ENCODE data around the gene YKT6.

The YKT6 gene

GRCh38 chr7:44223362-44224079 is 22.7 kb downstream of the YKT6 start:
- H2BK15ac ChIP-seq (ENCODE audit: low read length): peak overlapping the region; percentile 61
- no peak for DNase-seq (ENCODE audit: low spot score)
- no peak overlapping the region for H4K8ac ChIP-seq (ENCODE audit: low read depth, low read length)
- peaks cover 0 to 33% (median 0%) of the 10 kb centered on the region in 3 experiments for H3K27me3 ChIP-seq (ENCODE audit: control insufficient read depth in 3 of 3, insufficient read depth in 3 of 3, low read depth in 1 of 3, low read length in 3 of 3)
- H2AFZ ChIP-seq (ENCODE audit: low read length): no peak overlapping the region
- H3K23ac ChIP-seq (ENCODE audit: low read depth, low read length, poor library complexity): no peak overlapping the region
- peak overlapping the region; percentile 71 for H3K9ac ChIP-seq (ENCODE audit: low read depth, low read length, poor library complexity)
- H2BK5ac ChIP-seq (ENCODE audit: low read length): no peak overlapping the region
- no peak overlapping the region for H4K91ac ChIP-seq (ENCODE audit: low read depth, low read length, poor library complexity)
- peak overlapping the region; percentile 44 for H3K18ac ChIP-seq (ENCODE audit: low read length)
- peaks cover 4% of the 10 kb centered on the region for H3K79me1 ChIP-seq (ENCODE audit: low read depth, low read length)
- WGBS, 2 donors (ENCODE audit: extremely low coverage in 2 of 2, insufficient read length in 2 of 2, insufficient replicate concordance in 1 of 2): no CpG with 5 or more reads among the region's 5 CpGs
- H3K9me3 ChIP-seq (replicated peaks in 1 of 2; ENCODE audit: control insufficient read depth in 2 of 2, insufficient read depth in 1 of 2, low read depth in 1 of 2, low read length in 2 of 2): peaks cover 4 to 9% of the 10 kb centered on the region in 2 donors
- H2BK120ac ChIP-seq (ENCODE audit: low read depth, low read length): no peak overlapping the region
- peaks cover 6 to 19% of the 10 kb centered on the region in 2 donors for H3K4me1 ChIP-seq (ENCODE audit: control insufficient read depth in 2 of 2, insufficient read depth in 1 of 2, low read depth in 1 of 2, low read length in 2 of 2)
- no peak overlapping the region for H3K4me2 ChIP-seq (ENCODE audit: insufficient read depth, low read length, poor library complexity, severe bottlenecking)
- no peak overlapping the region for H3K4ac ChIP-seq (ENCODE audit: low read length)
- H2AK5ac ChIP-seq (ENCODE audit: low read depth, low read length): peak overlapping the region; percentile 37
- H3K14ac ChIP-seq (ENCODE audit: low read length): no peak overlapping the region
- no peak overlapping the region for H3K27ac ChIP-seq (replicated peaks; ENCODE audit: low read length)
- no peak overlapping the region for H3K4me3 ChIP-seq (ENCODE audit: low read length in 2 of 2)
- peak overlapping the region; percentile 2 for H2BK12ac ChIP-seq (ENCODE audit: low read length)
- no peaks in the 10 kb centered on the region for H3K36me3 ChIP-seq (replicated peaks in 1 of 2; ENCODE audit: control insufficient read depth in 2 of 2, insufficient read depth in 2 of 2, low read length in 2 of 2)

- H3K9me3 ChIP-seq (replicated peaks in 1 of 2; ENCODE audit: control insufficient read depth in 2 of 2, insufficient read depth in 1 of 2, low read depth in 1 of 2, low read length in 2 of 2): peaks cover 0 to 3% of the 10 kb centered on the region in 2 donors
- H2AK5ac ChIP-seq (ENCODE audit: low read depth, low read length): peak overlapping the region; percentile 89
- H3K4me3 ChIP-seq (ENCODE audit: low read length in 2 of 2): no peak overlapping the region
- H4K91ac ChIP-seq (ENCODE audit: low read depth, low read length, poor library complexity): no peak overlapping the region
- no peak overlapping the region for H3K23ac ChIP-seq (ENCODE audit: low read depth, low read length, poor library complexity)
- peak overlapping the region; percentile 96 for H2BK15ac ChIP-seq (ENCODE audit: low read length)
- DNase-seq (ENCODE audit: low spot score): no peak
- H3K18ac ChIP-seq (ENCODE audit: low read length): peak overlapping the region; percentile 90
- 100% methylated on average over 1 of the region's 18 CpGs; no CpG with 5 or more reads in 1 of the 2 donors for WGBS, 2 donors (ENCODE audit: extremely low coverage in 2 of 2, insufficient read length in 2 of 2, insufficient replicate concordance in 1 of 2)
- H3K27me3 ChIP-seq (ENCODE audit: control insufficient read depth in 3 of 3, insufficient read depth in 3 of 3, low read depth in 1 of 3, low read length in 3 of 3): peaks cover 0 to 36% (median 0%) of the 10 kb centered on the region in 3 experiments
- no peak overlapping the region for H3K27ac ChIP-seq (replicated peaks; ENCODE audit: low read length)
- no peaks in the 10 kb centered on the region for H3K36me3 ChIP-seq (replicated peaks in 1 of 2; ENCODE audit: control insufficient read depth in 2 of 2, insufficient read depth in 2 of 2, low read length in 2 of 2)
- H2BK120ac ChIP-seq (ENCODE audit: low read depth, low read length): no peak overlapping the region
- H2BK5ac ChIP-seq (ENCODE audit: low read length): peak overlapping the region; percentile 48
- peak overlapping the region; percentile 93 for H3K4ac ChIP-seq (ENCODE audit: low read length)
- H4K8ac ChIP-seq (ENCODE audit: low read depth, low read length): no peak overlapping the region
- peak overlapping the region; percentile 63 for H2BK12ac ChIP-seq (ENCODE audit: low read length)
- H3K79me1 ChIP-seq (ENCODE audit: low read depth, low read length): peaks cover 4% of the 10 kb centered on the region
- H3K4me2 ChIP-seq (ENCODE audit: insufficient read depth, low read length, poor library complexity, severe bottlenecking): no peak overlapping the region
- H3K14ac ChIP-seq (ENCODE audit: low read length): peak overlapping the region; percentile 97
- H3K9ac ChIP-seq (ENCODE audit: low read depth, low read length, poor library complexity): no peak overlapping the region
- H2AFZ ChIP-seq (ENCODE audit: low read length): no peak overlapping the region
- peaks cover 4 to 15% of the 10 kb centered on the region in 2 donors for H3K4me1 ChIP-seq (ENCODE audit: control insufficient read depth in 2 of 2, insufficient read depth in 1 of 2, low read depth in 1 of 2, low read length in 2 of 2)
Observed at GRCh38 chr7:44224080-44224973, 23.5 kb downstream of the YKT6 start.

DNA sequence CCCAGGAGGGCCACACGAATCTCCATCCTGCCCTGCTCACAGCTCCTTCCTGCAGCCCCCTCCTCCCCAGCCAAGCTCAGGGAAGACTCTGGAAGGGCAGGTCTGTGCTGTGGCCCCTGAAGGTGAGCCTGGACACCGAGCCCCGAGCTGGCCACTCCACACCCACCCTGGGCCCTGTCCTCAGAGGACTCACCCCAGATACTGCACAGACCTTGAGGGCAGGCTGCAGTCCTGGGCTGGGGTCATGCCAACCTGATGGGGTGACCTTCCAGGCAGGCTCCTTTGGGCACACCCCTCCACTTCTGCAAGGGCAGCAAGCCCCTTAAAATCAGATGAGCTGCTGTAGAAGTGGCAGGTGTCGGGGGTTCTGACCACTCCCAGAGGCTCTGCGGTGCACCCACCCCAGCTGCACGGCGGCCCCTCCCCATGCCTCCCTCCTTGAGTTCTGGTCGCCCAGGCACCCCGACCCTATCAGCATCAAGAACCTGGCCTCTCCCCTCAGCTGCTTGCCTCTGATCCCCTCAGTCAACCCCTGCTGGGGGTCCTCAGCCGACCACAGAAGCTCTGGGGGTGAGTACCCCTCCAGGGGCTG is 24.3 kb downstream of the YKT6 start:
- H4K8ac ChIP-seq (ENCODE audit: low read depth, low read length): no peak overlapping the region
- H3K4me2 ChIP-seq (ENCODE audit: insufficient read depth, low read length, poor library complexity, severe bottlenecking): no peak overlapping the region
- no peak overlapping the region for H3K4me3 ChIP-seq (ENCODE audit: low read length in 2 of 2)
- H3K4ac ChIP-seq (ENCODE audit: low read length): peak overlapping the region; percentile 98
- peak overlapping the region; percentile 44 for H3K9ac ChIP-seq (ENCODE audit: low read depth, low read length, poor library complexity)
- peak overlapping the region; percentile 63 for H2BK12ac ChIP-seq (ENCODE audit: low read length)
- peaks cover 4 to 15% of the 10 kb centered on the region in 2 donors for H3K4me1 ChIP-seq (ENCODE audit: control insufficient read depth in 2 of 2, insufficient read depth in 1 of 2, low read depth in 1 of 2, low read length in 2 of 2)
- peak overlapping the region; percentile 56 for H3K14ac ChIP-seq (ENCODE audit: low read length)
- H3K18ac ChIP-seq (ENCODE audit: low read length): peak overlapping the region; percentile 59
- no peak overlapping the region for H2AFZ ChIP-seq (ENCODE audit: low read length)
- peak overlapping the region; percentile 89 for H2AK5ac ChIP-seq (ENCODE audit: low read depth, low read length)
- no peak overlapping the region for H2BK120ac ChIP-seq (ENCODE audit: low read depth, low read length)
- H3K27me3 ChIP-seq (ENCODE audit: control insufficient read depth in 3 of 3, insufficient read depth in 3 of 3, low read depth in 1 of 3, low read length in 3 of 3): peaks cover 0 to 41% (median 0%) of the 10 kb centered on the region in 3 experiments
- no peak overlapping the region for H3K27ac ChIP-seq (replicated peaks; ENCODE audit: low read length)
- H3K9me3 ChIP-seq (replicated peaks in 1 of 2; ENCODE audit: control insufficient read depth in 2 of 2, insufficient read depth in 1 of 2, low read depth in 1 of 2, low read length in 2 of 2): peaks cover 0 to 2% of the 10 kb centered on the region in 2 donors
- H3K36me3 ChIP-seq (replicated peaks in 1 of 2; ENCODE audit: control insufficient read depth in 2 of 2, insufficient read depth in 2 of 2, low read length in 2 of 2): no peaks in the 10 kb centered on the region
- H2BK15ac ChIP-seq (ENCODE audit: low read length): peak overlapping the region; percentile 96
- no CpG with 5 or more reads among the region's 10 CpGs for WGBS, 2 donors (ENCODE audit: extremely low coverage in 2 of 2, insufficient read length in 2 of 2, insufficient replicate concordance in 1 of 2)
- no peak overlapping the region for H2BK5ac ChIP-seq (ENCODE audit: low read length)
- H3K79me1 ChIP-seq (ENCODE audit: low read depth, low read length): peaks cover 4% of the 10 kb centered on the region
- no peak for DNase-seq (ENCODE audit: low spot score)
- H3K23ac ChIP-seq (ENCODE audit: low read depth, low read length, poor library complexity): no peak overlapping the region
- H4K91ac ChIP-seq (ENCODE audit: low read depth, low read length, poor library complexity): no peak overlapping the region

Data from neuronal stem cell (in vitro differentiated cells).